Measurements from ENCODE around the gene TRIM27. TPM values are rescaled to one million over a fixed set of nuclear protein-coding genes. Genes with fewer than 3 reads are reported as not detected.
A peak's percentile ranks its signal among the peaks of the same experiment; 100 is the strongest.

The TRIM27 gene
- total RNA-seq, 1 donor from 2014 or later = 17.8 TPM

DNA sequence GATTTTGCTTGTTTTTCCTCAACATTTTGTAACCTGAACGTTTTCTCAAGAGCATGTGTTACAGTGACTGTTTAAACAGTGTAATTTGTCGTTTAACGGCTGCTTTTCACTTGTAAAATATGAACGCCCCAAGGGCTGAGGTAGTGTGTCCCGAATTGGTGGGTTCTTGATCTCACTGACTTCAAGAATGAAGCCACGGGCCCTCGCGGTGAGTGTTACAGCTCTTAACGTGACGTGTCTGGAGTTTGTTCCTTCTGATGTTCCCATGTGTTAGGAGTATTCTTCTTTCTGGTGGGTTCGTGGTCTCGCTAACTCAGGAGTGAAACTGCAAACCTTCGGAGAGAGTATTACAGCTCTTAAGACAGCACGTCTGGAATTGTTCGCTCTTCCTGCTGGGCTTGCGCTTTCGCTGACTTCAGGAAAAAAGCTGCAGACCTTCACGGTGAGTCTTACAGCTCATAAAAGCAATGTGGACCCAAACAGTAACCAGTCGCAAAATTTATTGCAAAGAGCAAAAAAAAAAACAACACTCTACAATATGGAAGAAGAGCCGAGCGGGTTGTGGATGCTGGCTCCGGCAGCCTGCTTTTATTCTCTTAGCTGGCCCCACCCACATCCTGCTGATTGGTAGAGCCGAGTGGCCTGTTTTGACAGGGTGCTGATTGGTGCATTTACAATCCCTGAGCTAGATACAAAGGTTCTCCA lies 25.1 kb upstream of the TRIM27 start:
- DNase-seq = no peak
- no peaks in the 10 kb centered on the region for H3K9me3 ChIP-seq (replicated peaks)

DNA sequence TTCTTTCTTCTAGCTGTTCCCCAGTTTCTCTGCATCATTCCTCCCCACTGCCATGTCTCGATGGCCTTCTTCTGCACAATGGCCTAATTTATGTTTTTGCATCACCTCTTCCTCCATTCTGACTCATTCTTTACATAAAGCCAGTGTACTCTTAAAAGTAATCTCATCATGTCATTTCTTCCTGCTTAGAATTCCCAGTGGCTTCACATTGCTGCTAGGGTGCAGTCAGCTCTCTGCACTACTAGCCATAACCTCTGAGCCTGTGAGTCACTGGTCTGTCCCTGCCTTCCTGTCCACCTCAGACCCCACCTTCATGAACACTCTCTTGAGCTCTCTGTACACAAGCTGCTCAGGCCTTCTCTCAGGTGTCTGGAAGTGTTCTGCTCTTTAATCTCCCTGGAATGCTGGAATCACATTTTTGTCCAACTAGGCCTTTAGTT lies 24.1 kb upstream of the TRIM27 start:
- no peaks in the 10 kb centered on the region for H3K36me3 ChIP-seq
- H3K4me1 ChIP-seq = peaks cover 14% of the 10 kb centered on the region
- no peaks in the 10 kb centered on the region for H3K27me3 ChIP-seq (ENCODE audit: low read depth)
- TF ChIP-seq, protein P1, sequence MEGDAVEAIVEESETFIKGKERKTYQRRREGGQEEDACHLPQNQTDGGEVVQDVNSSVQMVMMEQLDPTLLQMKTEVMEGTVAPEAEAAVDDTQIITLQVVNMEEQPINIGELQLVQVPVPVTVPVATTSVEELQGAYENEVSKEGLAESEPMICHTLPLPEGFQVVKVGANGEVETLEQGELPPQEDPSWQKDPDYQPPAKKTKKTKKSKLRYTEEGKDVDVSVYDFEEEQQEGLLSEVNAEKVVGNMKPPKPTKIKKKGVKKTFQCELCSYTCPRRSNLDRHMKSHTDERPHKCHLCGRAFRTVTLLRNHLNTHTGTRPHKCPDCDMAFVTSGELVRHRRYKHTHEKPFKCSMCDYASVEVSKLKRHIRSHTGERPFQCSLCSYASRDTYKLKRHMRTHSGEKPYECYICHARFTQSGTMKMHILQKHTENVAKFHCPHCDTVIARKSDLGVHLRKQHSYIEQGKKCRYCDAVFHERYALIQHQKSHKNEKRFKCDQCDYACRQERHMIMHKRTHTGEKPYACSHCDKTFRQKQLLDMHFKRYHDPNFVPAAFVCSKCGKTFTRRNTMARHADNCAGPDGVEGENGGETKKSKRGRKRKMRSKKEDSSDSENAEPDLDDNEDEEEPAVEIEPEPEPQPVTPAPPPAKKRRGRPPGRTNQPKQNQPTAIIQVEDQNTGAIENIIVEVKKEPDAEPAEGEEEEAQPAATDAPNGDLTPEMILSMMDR (IDR thresholded peaks at IDR 0.05; ENCODE audit: borderline replicate concordance) = no peak
- intact Hi-C loops (cut with micrococcal nuclease) = no loop called here
- no peaks in the 10 kb centered on the region for H3K9me3 ChIP-seq (replicated peaks)
- H3K4me3 ChIP-seq = no peak overlapping the region
- no peak overlapping the region for H3K27ac ChIP-seq (replicated peaks)
- DNase-seq = no peak

More for the DNA sequence above, 25.1 kb upstream of the TRIM27 start:
- Histone ChIP-seq H3K27me3 (ENCODE audit: low read depth) (no peaks in the 10 kb centered on the region), H3K4me1 (peaks cover 10% of the 10 kb centered on the region), H3K4me3 (no peak overlapping the region), H3K36me3 (no peaks in the 10 kb centered on the region), H3K27ac (replicated peaks) (no peak overlapping the region)
- TF ChIP-seq, protein P1 (IDR thresholded peaks at IDR 0.05; ENCODE audit: borderline replicate concordance) = no peak
- intact Hi-C loops (cut with micrococcal nuclease) = no loop called here

DNA sequence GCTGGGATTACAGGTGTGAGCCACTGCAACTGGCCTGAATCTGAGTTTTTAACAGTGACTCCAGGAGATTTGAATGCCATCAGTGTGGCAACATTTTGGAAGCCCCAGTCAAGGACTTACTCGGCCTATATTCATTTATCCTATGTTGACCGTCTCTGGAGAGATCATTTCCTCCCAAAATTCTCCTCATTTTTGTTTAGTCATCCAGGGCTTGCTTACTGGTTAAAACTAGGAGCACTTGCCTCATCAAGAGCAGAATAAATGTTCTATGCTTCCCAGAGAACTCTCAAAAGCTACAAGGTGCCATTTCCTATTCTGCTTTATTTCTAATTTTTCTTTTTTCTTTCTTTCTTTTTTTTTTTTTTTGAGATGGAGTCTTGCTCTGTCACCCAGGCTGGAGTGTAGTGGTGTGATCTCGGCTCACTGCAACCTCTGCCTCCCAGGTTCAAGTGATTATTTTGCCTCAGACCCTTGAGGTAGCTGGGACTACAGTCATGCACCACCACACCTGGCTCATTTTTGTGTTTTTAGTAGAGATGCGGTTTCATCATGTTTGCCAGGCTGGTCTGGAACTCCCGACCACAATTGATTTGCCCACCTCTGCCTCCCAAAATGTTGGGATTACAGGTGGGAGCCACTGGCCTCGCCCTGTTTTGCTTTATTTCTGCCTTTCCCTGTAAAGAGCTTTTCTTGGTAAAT lies 23.4 kb upstream of the TRIM27 start:
- no peak overlapping the region for H3K4me3 ChIP-seq
- no peaks in the 10 kb centered on the region for H3K36me3 ChIP-seq
- H3K27me3 ChIP-seq (ENCODE audit: low read depth) = no peaks in the 10 kb centered on the region
- no peak overlapping the region for H3K27ac ChIP-seq (replicated peaks)
- intact Hi-C loops (cut with micrococcal nuclease) = no loop called here
- DNase-seq = no peak
- H3K9me3 ChIP-seq (replicated peaks) = no peaks in the 10 kb centered on the region
- TF ChIP-seq, protein P1 (IDR thresholded peaks at IDR 0.05; ENCODE audit: borderline replicate concordance) = no peak
- H3K4me1 ChIP-seq = peaks cover 17% of the 10 kb centered on the region

DNA sequence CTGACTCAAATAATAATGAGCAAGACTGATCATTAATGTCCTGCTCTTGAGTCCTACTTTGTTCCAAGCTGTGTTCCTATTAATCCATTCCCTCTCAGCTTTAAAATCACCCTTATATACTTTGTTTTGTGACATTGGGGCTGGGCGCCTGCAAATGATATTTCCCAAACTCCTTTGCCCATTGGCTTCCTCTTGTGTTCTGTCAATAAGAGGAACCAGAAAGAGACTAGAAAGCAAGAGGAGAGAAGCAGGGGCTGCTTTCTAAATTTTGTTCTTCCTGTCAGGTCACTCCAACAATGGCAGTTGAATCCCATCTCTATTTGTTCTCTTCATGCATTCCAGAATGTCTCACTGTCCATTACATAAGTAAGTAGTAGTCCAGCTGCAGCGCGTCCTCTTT lies 21.6 kb upstream of the TRIM27 start:
- DNase-seq = no peak
- Histone ChIP-seq H3K9me3 (replicated peaks) (no peaks in the 10 kb centered on the region), H3K36me3 (no peaks in the 10 kb centered on the region), H3K4me1 (peaks cover 34% of the 10 kb centered on the region), H3K4me3 (no peak overlapping the region), H3K27me3 (ENCODE audit: low read depth) (no peaks in the 10 kb centered on the region), H3K27ac (replicated peaks) (no peak overlapping the region)
- intact Hi-C loops (cut with micrococcal nuclease) = no loop called here
- TF ChIP-seq, protein P1 (IDR thresholded peaks at IDR 0.05; ENCODE audit: borderline replicate concordance) = no peak

DNA sequence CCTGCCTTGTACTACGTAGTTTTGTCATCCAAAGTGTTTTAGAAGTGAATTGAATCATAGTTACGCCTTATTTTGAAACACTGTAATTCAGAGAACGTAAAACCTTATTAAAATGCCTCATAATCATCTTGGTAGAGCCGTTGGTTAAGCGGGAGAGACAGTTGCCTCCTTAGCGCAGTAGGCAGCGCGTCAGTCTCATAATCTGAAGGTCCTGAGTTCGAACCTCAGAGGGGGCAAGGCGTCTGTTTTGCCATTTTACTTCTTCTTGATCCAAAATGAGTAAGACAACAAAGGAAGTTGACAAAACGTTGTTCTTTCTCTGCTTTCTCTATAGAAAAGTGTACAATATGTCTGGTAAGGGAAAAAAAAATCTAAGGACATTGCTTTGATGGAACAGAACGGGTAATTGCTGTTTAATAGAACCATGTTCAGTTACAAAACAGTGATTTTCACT lies 20.7 kb upstream of the TRIM27 start:
- H3K36me3 ChIP-seq = no peaks in the 10 kb centered on the region
- H3K4me3 ChIP-seq = peak overlapping the region; percentile 74
- TF ChIP-seq, protein P1 (IDR thresholded peaks at IDR 0.05; ENCODE audit: borderline replicate concordance) = no peak
- DNase-seq = no peak
- H3K27ac ChIP-seq (replicated peaks) = peak overlapping the region; percentile 83
- intact Hi-C loops (cut with micrococcal nuclease) = loop anchor here (5.0 kb wide), 1 partner anchor 38 kb away; no protein-coding TSS in a partner anchor
- H3K4me1 ChIP-seq = peaks cover 43% of the 10 kb centered on the region
- no peaks in the 10 kb centered on the region for H3K9me3 ChIP-seq (replicated peaks)
- H3K27me3 ChIP-seq (ENCODE audit: low read depth) = no peaks in the 10 kb centered on the region
